ACC112 (cell line): ENCODE data around the gene NUMA1.

Experiments
- H2AFZ ChIP-seq: fragments of 200-600 bp; sonication (generic); one replicate; pipeline ENCODE4 v1.6.0; 2017; ENCODE audit warnings: antibody characterized with exemption, low read length; ENCODE audit not compliant: unreplicated experiment
- H3K27ac ChIP-seq: fragments of 200-600 bp; sonication (generic); 2 replicates; pipeline ENCODE4 v1.5.1; 2014; ENCODE audit warnings: low read depth, mild to moderate bottlenecking, antibody characterized with exemption, low read length, moderate library complexity
- H3K27me3 ChIP-seq: fragments of 200-600 bp; sonication (generic); 2 replicates; pipeline ENCODE4 v1.6.1; 2014; ENCODE audit warnings: mild to moderate bottlenecking, antibody characterized with exemption, low read length, moderate library complexity, mixed read lengths; ENCODE audit not compliant: insufficient read depth
- H3K36me3 ChIP-seq: fragments of 200-600 bp; sonication (generic); 2 replicates; pipeline ENCODE4 v1.6.1; 2016; ENCODE audit warnings: mild to moderate bottlenecking, antibody characterized with exemption, low read length, moderate library complexity, mixed read lengths; ENCODE audit not compliant: insufficient read depth
- H3K4me1 ChIP-seq: fragments of 200-600 bp; sonication (generic); one replicate; pipeline ENCODE4 v1.6.1; 2016; ENCODE audit warnings: low read length, mixed read lengths; ENCODE audit not compliant: insufficient read depth, unreplicated experiment, control insufficient read depth
- H3K4me3 ChIP-seq: fragments of 200-600 bp; sonication (generic); 2 replicates; pipeline ENCODE4 v1.5.1; 2014; ENCODE audit warnings: mild to moderate bottlenecking, low read depth, low read length
- H3K79me2 ChIP-seq: fragments of 200-600 bp; sonication (generic); one replicate; pipeline ENCODE4 v1.6.0; 2016; ENCODE audit warnings: low read length; ENCODE audit not compliant: control insufficient read depth, unreplicated experiment, insufficient read depth

NUMA1 gene

GRCh38 chr11:72114570-72114969 is 34.2 kb upstream of the NUMA1 start:
- H2AFZ ChIP-seq = no peak overlapping the region
- peaks cover 11% of the 10 kb centered on the region for H3K4me1 ChIP-seq
- H3K4me3 ChIP-seq = no peak overlapping the region
- H3K27ac ChIP-seq = no peak overlapping the region
- no peaks in the 10 kb centered on the region for H3K79me2 ChIP-seq
- H3K36me3 ChIP-seq = no peaks in the 10 kb centered on the region
- no peaks in the 10 kb centered on the region for H3K27me3 ChIP-seq

- Histone ChIP-seq H3K4me1 (peaks cover 11% of the 10 kb centered on the region), H3K36me3 (no peaks in the 10 kb centered on the region), H3K27me3 (no peaks in the 10 kb centered on the region), H2AFZ (peak overlapping the region; percentile 88), H3K4me3 (peak overlapping the region; percentile 82), H3K79me2 (no peaks in the 10 kb centered on the region), H3K27ac (peak overlapping the region; percentile 95)
Observed at GRCh38 chr11:72112978-72113808, 32.9 kb upstream of the NUMA1 start.

GRCh38 chr11:72112143-72112977 is 32.0 kb upstream of the NUMA1 start, which contains the start of gene ANAPC15:
ANAPC15 (minus strand) TSS chr11:72112695; CDS start chr11:72111276, 1,419 bp downstream.
- H3K36me3 ChIP-seq = no peaks in the 10 kb centered on the region
- no peaks in the 10 kb centered on the region for H3K27me3 ChIP-seq

GRCh38 chr11:72111300-72112142 is 31.2 kb upstream of the NUMA1 start:
- Histone ChIP-seq H3K36me3 (no peaks in the 10 kb centered on the region), H3K79me2 (no peaks in the 10 kb centered on the region), H3K27me3 (no peaks in the 10 kb centered on the region), H2AFZ (peak overlapping the region; percentile 10), H3K4me1 (peaks cover 11% of the 10 kb centered on the region), H3K27ac (peak overlapping the region; percentile 95), H3K4me3 (peak overlapping the region; percentile 82)

More at GRCh38 chr11:72112143-72112977, 32.0 kb upstream of the NUMA1 start, which contains the start of gene ANAPC15:
- H3K4me3 ChIP-seq = peak within 1 kb of the TSS; percentile 82
- peaks cover 11% of the 10 kb centered on the region for H3K4me1 ChIP-seq
- peak within 1 kb of the TSS; percentile 95 for H3K27ac ChIP-seq
- H2AFZ ChIP-seq = peak within 1 kb of the TSS; percentile 88
- H3K79me2 ChIP-seq = no peaks in the 10 kb centered on the region

- Histone ChIP-seq H3K79me2 (peaks cover 22% of the 10 kb centered on the region), H3K4me3 (no peak within 1 kb of the TSS), H3K27me3 (no peaks in the 10 kb centered on the region), H3K27ac (no peak within 1 kb of the TSS), H3K4me1 (peaks cover 18% of the 10 kb centered on the region), H3K36me3 (no peaks in the 10 kb centered on the region), H2AFZ (no peak within 1 kb of the TSS)
Observed at GRCh38 chr11:72105888-72106287, 25.5 kb upstream of the NUMA1 start, which contains the start of gene TOMT. TOMT (plus strand) TSS chr11:72105924; CDS start chr11:72105952, 28 bp downstream.

- Histone ChIP-seq H3K27me3 (no peaks in the 10 kb centered on the region), H3K79me2 (peaks cover 39% of the 10 kb centered on the region), H3K27ac (peak overlapping the region; percentile 74), H3K36me3 (no peaks in the 10 kb centered on the region; the same call in 1 of the 2 replicates), H3K4me3 (peak overlapping the region; percentile 92), H2AFZ (peak overlapping the region; percentile 87), H3K4me1 (peaks cover 27% of the 10 kb centered on the region)
Observed at GRCh38 chr11:72103754-72104167, 23.4 kb upstream of the NUMA1 start.

GRCh38 chr11:72102946-72103753 is 22.8 kb upstream of the NUMA1 start, which contains the start of gene LAMTOR1:
LAMTOR1 (minus strand) TSS chr11:72103297; CDS start chr11:72103224, 73 bp downstream.
- no peaks in the 10 kb centered on the region for H3K27me3 ChIP-seq
- H3K79me2 ChIP-seq = peaks cover 39% of the 10 kb centered on the region
- H3K27ac ChIP-seq = peak within 1 kb of the TSS; percentile 78
- H3K36me3 ChIP-seq = peaks cover 3% of the 10 kb centered on the region; the same call in 1 of the 2 replicates
- peak within 1 kb of the TSS; percentile 87 for H2AFZ ChIP-seq
- H3K4me1 ChIP-seq = peaks cover 27% of the 10 kb centered on the region
- peak within 1 kb of the TSS; percentile 92 for H3K4me3 ChIP-seq

GRCh38 chr11:72102631-72102945 is 22.2 kb upstream of the NUMA1 start:
- H3K4me3 ChIP-seq = peak overlapping the region; percentile 92
- H3K4me1 ChIP-seq = peaks cover 27% of the 10 kb centered on the region
- H3K36me3 ChIP-seq = peaks cover 5% of the 10 kb centered on the region; the same call in 1 of the 2 replicates
- H2AFZ ChIP-seq = peak overlapping the region; percentile 34
- no peaks in the 10 kb centered on the region for H3K27me3 ChIP-seq
- peak overlapping the region; percentile 78 for H3K27ac ChIP-seq
- H3K79me2 ChIP-seq = peaks cover 39% of the 10 kb centered on the region

- peak overlapping the region; percentile 92 for H3K4me3 ChIP-seq
- H3K4me1 ChIP-seq = peaks cover 27% of the 10 kb centered on the region
- no peak overlapping the region for H2AFZ ChIP-seq
- peaks cover 41% of the 10 kb centered on the region for H3K79me2 ChIP-seq
- peak overlapping the region; percentile 78 for H3K27ac ChIP-seq
- H3K27me3 ChIP-seq = no peaks in the 10 kb centered on the region
- H3K36me3 ChIP-seq = peaks cover 8% of the 10 kb centered on the region; the same call in 1 of the 2 replicates
Observed at GRCh38 chr11:72102162-72102561, 21.8 kb upstream of the NUMA1 start.
